ENCODE measurements around the gene DCDC2.

The DCDC2 gene

DNA sequence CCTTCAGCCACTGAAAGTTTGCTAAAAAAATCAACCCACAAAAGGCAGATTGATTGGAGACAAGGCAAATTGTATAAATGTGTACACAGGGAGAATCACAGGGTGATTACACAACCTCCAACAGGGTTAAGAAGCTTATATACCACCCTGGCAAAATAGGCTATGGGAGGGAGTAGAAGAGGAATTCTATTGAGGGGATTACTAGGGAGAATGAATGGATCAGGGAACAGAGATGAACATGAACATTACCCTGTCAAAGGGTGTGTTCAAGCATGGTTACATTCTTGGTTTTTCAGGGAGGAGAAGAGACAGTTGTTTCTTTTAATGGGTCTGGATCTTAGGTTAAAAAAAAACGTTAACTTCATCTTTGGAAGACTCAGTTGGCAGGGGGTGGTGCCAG lies 39.8 kb upstream of the DCDC2 start:
- no peak for TF ChIP-seq FOXP2 (optimal IDR thresholded peaks at IDR 0.05; ENCODE audit: borderline replicate concordance, extremely low read depth, extremely low read length, insufficient read depth)
- no peak for TF ChIP-seq TAF1 (IDR thresholded peaks at IDR 0.05; ENCODE audit: borderline replicate concordance, insufficient read depth, low read length)
- TF ChIP-seq POLR2AphosphoS5 (IDR thresholded peaks at IDR 0.05; ENCODE audit: low read depth, low read length), result no peak
- no peak for TF ChIP-seq SIN3A (IDR thresholded peaks at IDR 0.05; ENCODE audit: borderline replicate concordance, insufficient read depth, low read length)
- TF ChIP-seq, protein P1, sequence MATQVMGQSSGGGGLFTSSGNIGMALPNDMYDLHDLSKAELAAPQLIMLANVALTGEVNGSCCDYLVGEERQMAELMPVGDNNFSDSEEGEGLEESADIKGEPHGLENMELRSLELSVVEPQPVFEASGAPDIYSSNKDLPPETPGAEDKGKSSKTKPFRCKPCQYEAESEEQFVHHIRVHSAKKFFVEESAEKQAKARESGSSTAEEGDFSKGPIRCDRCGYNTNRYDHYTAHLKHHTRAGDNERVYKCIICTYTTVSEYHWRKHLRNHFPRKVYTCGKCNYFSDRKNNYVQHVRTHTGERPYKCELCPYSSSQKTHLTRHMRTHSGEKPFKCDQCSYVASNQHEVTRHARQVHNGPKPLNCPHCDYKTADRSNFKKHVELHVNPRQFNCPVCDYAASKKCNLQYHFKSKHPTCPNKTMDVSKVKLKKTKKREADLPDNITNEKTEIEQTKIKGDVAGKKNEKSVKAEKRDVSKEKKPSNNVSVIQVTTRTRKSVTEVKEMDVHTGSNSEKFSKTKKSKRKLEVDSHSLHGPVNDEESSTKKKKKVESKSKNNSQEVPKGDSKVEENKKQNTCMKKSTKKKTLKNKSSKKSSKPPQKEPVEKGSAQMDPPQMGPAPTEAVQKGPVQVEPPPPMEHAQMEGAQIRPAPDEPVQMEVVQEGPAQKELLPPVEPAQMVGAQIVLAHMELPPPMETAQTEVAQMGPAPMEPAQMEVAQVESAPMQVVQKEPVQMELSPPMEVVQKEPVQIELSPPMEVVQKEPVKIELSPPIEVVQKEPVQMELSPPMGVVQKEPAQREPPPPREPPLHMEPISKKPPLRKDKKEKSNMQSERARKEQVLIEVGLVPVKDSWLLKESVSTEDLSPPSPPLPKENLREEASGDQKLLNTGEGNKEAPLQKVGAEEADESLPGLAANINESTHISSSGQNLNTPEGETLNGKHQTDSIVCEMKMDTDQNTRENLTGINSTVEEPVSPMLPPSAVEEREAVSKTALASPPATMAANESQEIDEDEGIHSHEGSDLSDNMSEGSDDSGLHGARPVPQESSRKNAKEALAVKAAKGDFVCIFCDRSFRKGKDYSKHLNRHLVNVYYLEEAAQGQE (IDR thresholded peaks at IDR 0.05; ENCODE audit: insufficient read depth in 1 of 2, low read depth in 2 of 2, low read length in 2 of 2), result no peak

DNA sequence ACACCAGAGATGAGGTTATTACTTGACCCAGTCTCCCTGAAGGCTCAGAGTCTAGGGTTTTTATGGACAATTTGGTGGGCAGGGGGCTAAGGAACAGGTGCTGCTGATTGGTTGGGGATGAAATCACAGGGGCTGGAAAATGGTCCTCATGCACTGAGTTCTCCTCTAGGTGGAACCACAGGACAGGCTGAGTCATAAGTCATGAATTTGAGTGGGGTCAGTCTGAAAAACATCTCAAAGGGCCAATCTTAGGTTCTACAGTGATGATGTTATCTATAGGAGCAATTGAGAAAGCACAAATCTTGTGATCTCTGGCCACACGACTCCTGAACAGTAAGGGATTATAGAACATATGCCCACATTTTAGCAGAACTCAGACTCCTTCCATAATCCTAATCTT lies 39.0 kb upstream of the DCDC2 start:
- no peak for TF ChIP-seq POLR2AphosphoS5 (IDR thresholded peaks at IDR 0.05; ENCODE audit: low read depth, low read length)
- TF ChIP-seq FOXP2 (optimal IDR thresholded peaks at IDR 0.05; ENCODE audit: borderline replicate concordance, extremely low read depth, extremely low read length, insufficient read depth), result no peak
- no peak for TF ChIP-seq TAF1 (IDR thresholded peaks at IDR 0.05; ENCODE audit: borderline replicate concordance, insufficient read depth, low read length)
- no peak for TF ChIP-seq SIN3A (IDR thresholded peaks at IDR 0.05; ENCODE audit: borderline replicate concordance, insufficient read depth, low read length)
- TF ChIP-seq, protein P1 (IDR thresholded peaks at IDR 0.05; ENCODE audit: insufficient read depth in 1 of 2, low read depth in 2 of 2, low read length in 2 of 2), result no peak

DNA sequence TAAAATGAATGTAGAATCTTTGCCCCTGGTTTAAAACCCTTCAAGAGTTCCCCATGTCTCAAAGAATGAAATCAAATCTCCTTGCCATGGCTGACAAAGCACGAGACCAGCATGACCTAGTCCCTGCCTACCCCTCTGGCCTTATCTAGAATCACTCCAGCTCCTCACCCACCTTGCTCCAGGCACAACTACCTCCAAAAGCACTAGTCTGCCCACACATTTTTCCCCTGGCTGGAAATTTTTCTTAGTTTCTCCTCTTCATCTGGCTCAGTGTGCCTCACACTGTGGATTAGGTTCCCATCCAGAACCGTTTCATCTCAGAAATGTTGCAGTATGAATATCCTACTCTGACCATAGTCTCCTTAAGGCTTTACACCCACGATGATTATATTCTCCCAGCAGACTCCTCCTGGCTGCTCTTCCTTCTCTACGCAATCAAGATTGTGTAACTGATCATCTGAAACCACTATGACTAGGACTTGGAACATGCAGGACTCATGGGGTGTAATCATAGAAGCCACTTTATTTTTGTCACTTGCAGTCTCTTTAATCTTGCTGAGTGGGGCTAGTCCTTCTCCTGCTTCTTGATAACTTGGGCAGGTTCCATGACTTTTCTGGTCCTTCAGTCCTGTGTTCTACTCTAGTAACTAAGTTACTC lies 37.0 kb upstream of the DCDC2 start:
- no peak for TF ChIP-seq TAF1 (IDR thresholded peaks at IDR 0.05; ENCODE audit: borderline replicate concordance, insufficient read depth, low read length)
- TF ChIP-seq POLR2AphosphoS5 (IDR thresholded peaks at IDR 0.05; ENCODE audit: low read depth, low read length), result no peak
- no peak for TF ChIP-seq SIN3A (IDR thresholded peaks at IDR 0.05; ENCODE audit: borderline replicate concordance, insufficient read depth, low read length)
- TF ChIP-seq, protein P1 (IDR thresholded peaks at IDR 0.05; ENCODE audit: insufficient read depth in 1 of 2, low read depth in 2 of 2, low read length in 2 of 2), result no peak
- TF ChIP-seq FOXP2 (optimal IDR thresholded peaks at IDR 0.05; ENCODE audit: borderline replicate concordance, extremely low read depth, extremely low read length, insufficient read depth), result no peak

DNA sequence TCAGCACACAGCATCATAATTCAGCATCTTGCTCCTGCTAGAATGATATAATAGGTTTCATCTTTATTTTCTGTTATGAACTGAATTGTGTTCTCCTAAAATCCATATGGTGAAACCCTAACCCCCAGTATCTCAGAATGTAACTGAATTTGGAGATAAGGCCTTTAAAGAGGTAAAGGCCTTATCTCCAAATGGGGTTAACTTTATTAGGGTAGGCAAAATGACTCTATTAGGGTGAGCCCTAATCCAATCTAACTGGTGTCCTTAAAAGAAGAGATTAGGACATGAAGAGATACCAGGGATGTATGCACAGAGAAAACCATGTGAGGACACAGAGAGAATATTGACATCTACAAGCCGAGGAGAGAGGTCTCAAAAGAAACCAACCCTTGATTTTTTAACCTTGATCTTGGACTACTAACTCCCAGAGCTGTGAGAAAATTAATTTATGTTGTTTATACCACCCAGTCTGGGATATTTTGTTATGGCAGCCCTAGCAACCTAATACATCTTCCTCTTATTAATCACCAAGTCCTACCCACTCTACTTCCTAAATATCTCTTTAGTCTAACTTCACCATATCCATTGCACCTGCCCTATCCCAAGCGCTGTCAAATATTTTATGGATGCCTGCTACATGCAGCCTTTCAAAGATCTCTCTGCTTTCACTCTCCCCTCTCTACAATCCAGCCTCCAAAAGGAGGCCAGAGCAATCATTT lies 36.4 kb upstream of the DCDC2 start:
- TF ChIP-seq FOXP2 (optimal IDR thresholded peaks at IDR 0.05; ENCODE audit: borderline replicate concordance, extremely low read depth, extremely low read length, insufficient read depth), result no peak
- no peak for TF ChIP-seq POLR2AphosphoS5 (IDR thresholded peaks at IDR 0.05; ENCODE audit: low read depth, low read length)

DNA sequence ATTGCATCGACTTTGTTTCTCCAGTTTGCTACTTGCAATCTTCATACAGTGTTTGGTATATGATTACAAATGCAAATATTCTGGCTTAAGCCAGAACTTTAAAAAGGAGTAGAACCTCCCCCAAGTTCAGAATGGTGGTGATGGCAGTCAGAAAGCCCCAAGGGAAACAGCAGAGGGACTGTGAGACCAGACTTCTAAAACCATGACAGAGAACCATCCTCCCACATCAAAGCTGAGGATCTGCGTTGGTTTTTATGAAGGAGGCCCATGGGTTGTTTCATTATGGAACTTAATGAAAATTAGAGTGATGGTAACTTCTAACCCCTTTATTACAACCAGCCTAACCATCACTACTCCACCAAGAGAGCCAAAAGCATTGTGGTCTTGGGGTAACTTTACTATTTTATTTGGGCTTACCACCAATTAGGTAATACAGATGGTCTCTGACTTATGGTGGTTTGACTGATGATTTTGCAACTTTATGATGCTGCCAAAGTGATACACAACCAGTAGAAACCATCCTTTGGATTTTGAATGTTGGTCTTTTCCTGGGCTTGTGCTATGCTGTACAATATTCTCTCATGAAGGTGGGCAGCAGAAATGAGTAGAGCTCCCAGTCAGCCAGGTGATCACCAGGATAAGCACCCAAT lies 34.0 kb upstream of the DCDC2 start:
- TF ChIP-seq SIN3A (IDR thresholded peaks at IDR 0.05; ENCODE audit: borderline replicate concordance, insufficient read depth, low read length) (no peak), TAF1 (IDR thresholded peaks at IDR 0.05; ENCODE audit: borderline replicate concordance, insufficient read depth, low read length) (no peak), FOXP2 (optimal IDR thresholded peaks at IDR 0.05; ENCODE audit: borderline replicate concordance, extremely low read depth, extremely low read length, insufficient read depth) (no peak), POLR2AphosphoS5 (IDR thresholded peaks at IDR 0.05; ENCODE audit: low read depth, low read length) (no peak)
- TF ChIP-seq, protein P1 (IDR thresholded peaks at IDR 0.05; ENCODE audit: insufficient read depth in 1 of 2, low read depth in 2 of 2, low read length in 2 of 2), result no peak

All from PFSK-1 (cell line).